ENCODE results near the gene DYRK2. TPM values are rescaled to one million over a fixed set of nuclear protein-coding genes. Genes with fewer than 3 reads are reported as not detected.

DYRK2 gene
- polyA plus RNA-seq, 3 donors, result 7.5 to 12.5 (median 9.7) TPM

DNA sequence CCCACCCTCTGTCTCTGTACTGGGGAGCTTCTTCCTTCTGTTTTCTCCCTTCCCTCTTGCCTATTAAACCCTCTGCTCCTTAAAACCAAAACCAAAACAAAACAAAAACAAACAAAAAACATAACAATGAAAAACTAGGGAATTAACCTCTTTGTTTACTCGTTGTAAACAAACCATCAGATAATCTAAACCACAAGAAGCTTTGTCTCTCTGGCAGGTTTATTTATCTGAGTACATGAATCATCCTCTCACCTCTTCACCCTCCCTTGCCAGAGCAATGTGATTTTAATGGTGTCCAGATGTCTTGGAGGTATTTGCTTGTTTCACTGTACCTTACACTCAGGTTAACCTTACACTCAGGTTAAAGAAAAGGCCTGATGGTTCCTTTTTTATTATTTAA, 66.1 kb downstream of the DYRK2 start:
- Histone ChIP-seq H3K4me1 (ENCODE audit: control insufficient read depth in 1 of 2, insufficient read depth in 2 of 2, low read length in 2 of 2) (peaks cover 4 to 8% of the 10 kb centered on the region in 2 donors), H3K4me3 (replicated peaks in 1 of 3; ENCODE audit: low read depth in 2 of 3, low read length in 3 of 3) (no peak overlapping the region), H4K20me1 (ENCODE audit: insufficient read depth, low read length) (no peaks in the 10 kb centered on the region), H3K9ac (ENCODE audit: insufficient read depth, low read length, poor library complexity, severe bottlenecking) (no peak overlapping the region), H3K79me2 (ENCODE audit: insufficient read depth, low read length) (no peaks in the 10 kb centered on the region), H3K27ac (ENCODE audit: low read depth in 1 of 2, low read length in 2 of 2) (no peak overlapping the region), H3K27me3 (ENCODE audit: control insufficient read depth in 2 of 2, insufficient read depth in 2 of 2, low read length in 2 of 2) (no peaks in the 10 kb centered on the region), H3K4me2 (replicated peaks; ENCODE audit: extremely low read depth, low read length, poor library complexity, severe bottlenecking) (no peak overlapping the region), H2AFZ (ENCODE audit: insufficient read depth, low read depth, low read length, poor library complexity, severe bottlenecking) (no peak overlapping the region), H3K36me3 (replicated peaks in 1 of 2; ENCODE audit: control insufficient read depth in 1 of 2, insufficient read depth in 2 of 2, low read length in 2 of 2) (no peaks in the 10 kb centered on the region), H3K9me3 (replicated peaks in 1 of 2; ENCODE audit: control insufficient read depth in 1 of 2, insufficient read depth in 1 of 2, low read length in 2 of 2) (no peaks in the 10 kb centered on the region)
- H3K4me1 Mint-ChIP-seq, result peaks cover 6% of the 10 kb centered on the region
- no peak overlapping the region for H3K27ac Mint-ChIP-seq
- no peak for DNase-seq
- no peak overlapping the region for H3K4me3 Mint-ChIP-seq
- TF ChIP-seq, protein P1, sequence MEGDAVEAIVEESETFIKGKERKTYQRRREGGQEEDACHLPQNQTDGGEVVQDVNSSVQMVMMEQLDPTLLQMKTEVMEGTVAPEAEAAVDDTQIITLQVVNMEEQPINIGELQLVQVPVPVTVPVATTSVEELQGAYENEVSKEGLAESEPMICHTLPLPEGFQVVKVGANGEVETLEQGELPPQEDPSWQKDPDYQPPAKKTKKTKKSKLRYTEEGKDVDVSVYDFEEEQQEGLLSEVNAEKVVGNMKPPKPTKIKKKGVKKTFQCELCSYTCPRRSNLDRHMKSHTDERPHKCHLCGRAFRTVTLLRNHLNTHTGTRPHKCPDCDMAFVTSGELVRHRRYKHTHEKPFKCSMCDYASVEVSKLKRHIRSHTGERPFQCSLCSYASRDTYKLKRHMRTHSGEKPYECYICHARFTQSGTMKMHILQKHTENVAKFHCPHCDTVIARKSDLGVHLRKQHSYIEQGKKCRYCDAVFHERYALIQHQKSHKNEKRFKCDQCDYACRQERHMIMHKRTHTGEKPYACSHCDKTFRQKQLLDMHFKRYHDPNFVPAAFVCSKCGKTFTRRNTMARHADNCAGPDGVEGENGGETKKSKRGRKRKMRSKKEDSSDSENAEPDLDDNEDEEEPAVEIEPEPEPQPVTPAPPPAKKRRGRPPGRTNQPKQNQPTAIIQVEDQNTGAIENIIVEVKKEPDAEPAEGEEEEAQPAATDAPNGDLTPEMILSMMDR (IDR thresholded peaks at IDR 0.05), result no peak
- no CpG with 5 or more reads among the region's 1 CpG for WGBS (ENCODE audit: insufficient coverage)
- H3K9me3 Mint-ChIP-seq, result peaks cover 0 to 11% (median 2%) of the 10 kb centered on the region in 7 donors
- intact Hi-C loops (cut with micrococcal nuclease), result no loop called here
- no peaks in the 10 kb centered on the region for H3K36me3 Mint-ChIP-seq
- peaks cover 0 to 16% (median 4%) of the 10 kb centered on the region in 3 donors for H3K27me3 Mint-ChIP-seq (ENCODE audit: low read depth in 3 of 3)

Measured in CD14-positive monocyte (primary cell).